Measurements from ENCODE around the gene CDH16.

- TF ChIP-seq EZH2 (IDR thresholded peaks at IDR 0.05; ENCODE audit: insufficient read depth, low read length) (no peak), CTCF (IDR thresholded peaks at IDR 0.05; ENCODE audit: insufficient read depth, low read depth, low read length) (no peak)
Measured at GRCh38 chr16:66882702-66883101, 36.0 kb downstream of the CDH16 start.
